Esophagus squamous epithelium (tissue), 5 donors: ENCODE measurements around the gene ZIC2. TPM values are rescaled to one million over a fixed set of nuclear protein-coding genes. Genes with fewer than 3 reads are reported as not detected.

Experiments used
- DNase-seq: peaks from one replicate; lab custom pipeline; 2025; lab: John Stamatoyannopoulos, UW
- H3K27ac ChIP-seq, 4 donors: fragments of 200-600 bp; sonication (generic); one replicate each; pipeline ENCODE4 v1.5.1; 2016 to 2019; ENCODE audit warnings: mild to moderate bottlenecking in 1 of 4
- H3K27me3 ChIP-seq, 4 donors: fragments of 200-600 bp; sonication (generic); 1 replicate in 3 of 4; 2 replicates in 1 of 4; pipeline versions ENCODE4 v1.5.1 to v1.6.0; 2017 to 2021; ENCODE audit warnings: antibody characterized with exemption in 1 of 4
- H3K36me3 ChIP-seq, 3 donors: fragments of 200-600 bp; sonication (generic); one replicate each; pipeline ENCODE4 v1.5.1; 2016 to 2019
- H3K4me1 ChIP-seq, 3 donors: fragments of 200-600 bp; sonication (generic); one replicate each; pipeline ENCODE4 v1.5.1; 2017 to 2019
- H3K4me3 ChIP-seq, 4 donors: fragments of 200-600 bp; sonication (generic); 1 replicate in 3 of 4; 2 replicates in 1 of 4; pipeline ENCODE4 v1.5.1; 2016 to 2019; ENCODE audit warnings: mild to moderate bottlenecking in 2 of 4, moderate library complexity in 1 of 4
- H3K9me3 ChIP-seq, 3 donors: fragments of 200-600 bp; sonication (generic); one replicate each; pipeline ENCODE4 v1.5.1; 2016 to 2019
- CTCF ChIP-seq, 6 experiments: fragments of 450-650 bp in 4 of 6; fragments of 200-600 bp in 2 of 6; sonication (generic) in 2 of 6; IDR thresholded peaks; one replicate each; pipeline ENCODE4 v1.5.1; 2016 to 2019; ENCODE audit warnings: antibody characterized with exemption in 6 of 6, mild to moderate bottlenecking in 4 of 6, moderate library complexity in 4 of 6
- POLR2A ChIP-seq, 4 donors: fragments of 450-650 bp; IDR thresholded peaks; one replicate each; pipeline ENCODE4 v1.6.1; 2017; ENCODE audit warnings: antibody characterized with exemption in 4 of 4, mild to moderate bottlenecking in 4 of 4, moderate library complexity in 3 of 4
- WGBS, 2 donors: methylation state at CpG; one replicate each; pipeline ENCODE4 v1.1.5; 2018; 5-methylcytosine and 5-hydroxymethylcytosine counted together
- intact Hi-C: fragments of 100-400 bp; cut with DNase I; formaldehyde crosslinking; loops from one replicate; pipeline ENCODE4 v1.15.0; 2022
- total RNA-seq, 4 donors: library from RNA; depleted of rRNA; stranded (reverse); fragments of >200 nt; gene quantifications; one replicate each; pipeline ENCODE4 v1.1.0, GENCODE V29; 2016
- donor health status: DM: yes; HTN: yes; CAD: no.

The ZIC2 gene
- total RNA-seq, 4 donors from 2014 or later: under 0.01 TPM; not detected in 3

- TF ChIP-seq POLR2A (IDR thresholded peaks at IDR 0.05) (no peak), CTCF (IDR thresholded peaks at IDR 0.05) (no peak)
- Histone ChIP-seq H3K4me3 (no peak overlapping the region), H3K27me3 (peaks cover 27 to 99% (median 45%) of the 10 kb centered on the region in 4 donors), H3K36me3 (no peaks in the 10 kb centered on the region), H3K4me1 (peaks cover 0 to 17% (median 0%) of the 10 kb centered on the region in 3 donors), H3K9me3 (peaks cover 0 to 8% (median 0%) of the 10 kb centered on the region in 3 donors), H3K27ac (no peak overlapping the region)
- DNase-seq: no peak
- intact Hi-C loops: no loop called here
- WGBS, 2 donors: 87 to 94% methylated on average over 11 of the region's 11 CpGs
These were observed 16.7 kb downstream of the ZIC2 start for GRCh38 chr13:99998261-99998660.

GRCh38 chr13:100014621-100015020 lies 33.0 kb downstream of the ZIC2 start:
- Histone ChIP-seq H3K27me3 (peaks cover 0 to 28% (median 0%) of the 10 kb centered on the region in 4 donors), H3K4me3 (no peak overlapping the region), H3K27ac (no peak overlapping the region), H3K4me1 (no peaks in the 10 kb centered on the region), H3K9me3 (no peaks in the 10 kb centered on the region), H3K36me3 (no peaks in the 10 kb centered on the region)
- DNase-seq: no peak
- intact Hi-C loops: no loop called here
- WGBS, 2 donors: 60 to 80% methylated on average over 1 of the region's 1 CpG
- no peak for TF ChIP-seq POLR2A (IDR thresholded peaks at IDR 0.05)
- no peak for TF ChIP-seq CTCF (IDR thresholded peaks at IDR 0.05)

GRCh38 chr13:100019780-100020356 lies 38.3 kb downstream of the ZIC2 start:
- 94% methylated on average over 3 of the region's 3 CpGs; no CpG with 5 or more reads in 1 of the 2 donors for WGBS, 2 donors
- no peaks in the 10 kb centered on the region for H3K4me1 ChIP-seq
- TF ChIP-seq POLR2A (IDR thresholded peaks at IDR 0.05) (no peak), CTCF (IDR thresholded peaks at IDR 0.05) (no peak)
- intact Hi-C loops: no loop called here
- no peaks in the 10 kb centered on the region for H3K36me3 ChIP-seq
- H3K4me3 ChIP-seq: no peak overlapping the region
- H3K27ac ChIP-seq: no peak overlapping the region
- H3K9me3 ChIP-seq: no peaks in the 10 kb centered on the region
- H3K27me3 ChIP-seq: peaks cover 0 to 9% (median 0%) of the 10 kb centered on the region in 4 donors
- no peak for DNase-seq

GRCh38 chr13:100022798-100023197 lies 41.2 kb downstream of the ZIC2 start:
- no peaks in the 10 kb centered on the region for H3K4me1 ChIP-seq
- no peaks in the 10 kb centered on the region for H3K9me3 ChIP-seq
- H3K27ac ChIP-seq: no peak overlapping the region
- no peak overlapping the region for H3K4me3 ChIP-seq
- no peak for TF ChIP-seq POLR2A (IDR thresholded peaks at IDR 0.05)
- TF ChIP-seq CTCF (IDR thresholded peaks at IDR 0.05): no peak
- no peak for DNase-seq
- no peaks in the 10 kb centered on the region for H3K36me3 ChIP-seq
- WGBS, 2 donors: 49 to 59% methylated on average over 3 of the region's 3 CpGs
- intact Hi-C loops: no loop called here
- no peaks in the 10 kb centered on the region for H3K27me3 ChIP-seq

GRCh38 chr13:100024023-100024422 lies 42.4 kb downstream of the ZIC2 start:
- H3K36me3 ChIP-seq: no peaks in the 10 kb centered on the region
- intact Hi-C loops: no loop called here
- no peak overlapping the region for H3K4me3 ChIP-seq
- no peaks in the 10 kb centered on the region for H3K4me1 ChIP-seq
- DNase-seq: no peak
- 85 to 90% methylated on average over 2 of the region's 2 CpGs for WGBS, 2 donors
- H3K27ac ChIP-seq: no peak overlapping the region
- H3K9me3 ChIP-seq: no peaks in the 10 kb centered on the region
- no peaks in the 10 kb centered on the region for H3K27me3 ChIP-seq
- TF ChIP-seq CTCF (IDR thresholded peaks at IDR 0.05) (no peak), POLR2A (IDR thresholded peaks at IDR 0.05) (no peak)
